SK-N-MC (cell line): ENCODE results near the gene ASCL1.

Experiments used
- EZH2 ChIP-seq: fragments of 200-600 bp; sonication (generic); IDR thresholded peaks from one replicate; pipeline ENCODE4 v1.6.1; 2017; ENCODE audit warnings: antibody characterized with exemption
- POLR2AphosphoS5 ChIP-seq: IDR thresholded peaks from 2 replicates; pipeline ENCODE4 v1.6.1; 2012; ENCODE audit warnings: mild to moderate bottlenecking, low read depth, low read length, borderline replicate concordance

DNA sequence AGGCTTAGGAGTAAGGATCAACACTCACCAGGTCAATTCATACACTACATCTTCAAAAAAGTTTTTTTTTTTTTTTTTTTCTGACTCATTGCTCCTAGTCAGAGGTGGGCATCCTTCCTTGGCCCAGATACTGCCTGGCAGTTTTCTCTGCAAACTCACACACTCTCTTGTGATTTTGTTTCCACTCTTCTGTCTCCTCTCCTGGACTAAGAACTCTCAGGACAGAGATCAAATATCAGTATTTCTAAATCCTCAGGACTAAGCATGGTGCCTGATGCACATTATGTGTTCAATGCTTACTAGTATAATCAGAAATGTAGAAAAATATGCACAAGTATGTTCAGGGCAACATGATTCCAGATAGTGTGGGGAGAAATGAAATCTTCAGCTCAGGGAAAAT is 30.3 kb upstream of the ASCL1 start:
- TF ChIP-seq EZH2, result no peak
- TF ChIP-seq POLR2AphosphoS5, result no peak
